Vagina (tissue), 2 donors: ENCODE results near the gene NEIL1. TPM values are rescaled to one million over a fixed set of nuclear protein-coding genes. Genes with fewer than 3 reads are reported as not detected.
A peak's percentile ranks its signal among the peaks of the same experiment; 100 is the strongest.
"Not testable (repeated sequence)": the region's sequence is repeated elsewhere in the genome, so short reads cannot be mapped to it uniquely, and the experiment has no call there.

Source experiments
- DNase-seq, 2 donors: peaks; one replicate each; pipeline ENCODE4 v3.0.0-alpha.2; 2017; ENCODE audit errors: extremely low spot score in 2 of 2
- H3K27ac ChIP-seq: fragments of 200-600 bp; sonication (generic); one replicate; pipeline ENCODE4 v1.5.1; 2019
- H3K27me3 ChIP-seq: fragments of 200-600 bp; sonication (generic); one replicate; pipeline ENCODE4 v1.5.1; 2019
- H3K36me3 ChIP-seq, 2 donors: fragments of 200-600 bp; sonication (generic); one replicate each; pipeline ENCODE4 v1.5.1; 2017 to 2019
- H3K4me1 ChIP-seq: fragments of 200-600 bp; sonication (generic); one replicate; pipeline ENCODE4 v1.5.1; 2019
- H3K4me3 ChIP-seq, 2 donors: fragments of 200-600 bp; sonication (generic); 1 replicate in 1 of 2; 2 replicates in 1 of 2; pipeline ENCODE4 v1.5.1; 2016 to 2019
- H3K9me3 ChIP-seq: fragments of 200-600 bp; sonication (generic); one replicate; pipeline ENCODE4 v1.5.1; 2019
- POLR2A ChIP-seq, 2 donors: fragments of 450-650 bp; IDR thresholded peaks; one replicate each; pipeline ENCODE4 v1.6.1; 2017; ENCODE audit warnings: antibody characterized with exemption in 2 of 2, mild to moderate bottlenecking in 2 of 2, moderate library complexity in 2 of 2
- POLR2AphosphoS5 ChIP-seq, 2 donors: sonication (generic); formaldehyde crosslinking; IDR thresholded peaks; one replicate each; pipeline ENCODE4 v1.9.0; 2017; ENCODE audit warnings: antibody characterized with exemption in 2 of 2, mild to moderate bottlenecking in 2 of 2, low read depth in 1 of 2; ENCODE audit not compliant: insufficient read depth in 1 of 2
- intact Hi-C: fragments of 100-400 bp; cut with DNase I; formaldehyde crosslinking; loops from one replicate; pipeline ENCODE4 v1.15.1; 2023
- total RNA-seq: library from RNA; depleted of rRNA; stranded (reverse); fragments of >200 nt; gene quantifications from one replicate; pipeline ENCODE4 v1.2.3, GENCODE V29; 2016
- TF ChIP-seq, protein P1 (sequence below), 3 experiments: fragments of 450-650 bp in 2 of 3; fragments of 200-600 bp in 1 of 3; sonication (generic) in 1 of 3; IDR thresholded peaks; one replicate each; pipeline ENCODE4 v1.5.1; 2017 to 2019; ENCODE audit warnings: antibody characterized with exemption in 3 of 3, mild to moderate bottlenecking in 2 of 3, moderate library complexity in 2 of 3

NEIL1 gene
- total RNA-seq, 1 donor from 2014 or later: 69.2 TPM

DNA sequence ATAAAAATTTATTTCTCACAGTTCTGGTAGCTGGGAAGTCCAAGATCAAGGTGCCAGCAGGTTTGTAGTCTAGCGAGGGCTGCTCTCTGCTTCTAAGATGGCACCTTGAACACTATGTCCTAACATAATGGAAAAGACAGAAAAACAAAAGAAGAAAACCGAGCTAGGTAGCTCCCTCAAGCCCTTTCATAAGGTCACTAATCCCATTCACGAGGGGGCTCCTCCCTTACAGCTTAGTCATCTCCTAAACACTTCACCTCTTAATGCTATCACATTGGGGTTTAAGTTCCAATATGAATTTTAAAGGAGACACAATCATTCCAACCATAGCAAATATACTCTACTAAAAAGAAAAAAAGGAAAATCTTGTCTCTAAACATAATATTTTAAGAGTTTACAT, 40.7 kb upstream of the NEIL1 start:
- no peaks in the 10 kb centered on the region for H3K4me1 ChIP-seq
- intact Hi-C loops: no loop called here
- no peak for DNase-seq
- no peak overlapping the region for H3K4me3 ChIP-seq
- no peak overlapping the region for H3K27ac ChIP-seq
- no peaks in the 10 kb centered on the region for H3K36me3 ChIP-seq
- TF ChIP-seq POLR2AphosphoS5 (IDR thresholded peaks at IDR 0.05; ENCODE audit: insufficient read depth in 1 of 2, low read depth in 1 of 2) (no peak), POLR2A (IDR thresholded peaks at IDR 0.05) (no peak)
- TF ChIP-seq, protein P1, sequence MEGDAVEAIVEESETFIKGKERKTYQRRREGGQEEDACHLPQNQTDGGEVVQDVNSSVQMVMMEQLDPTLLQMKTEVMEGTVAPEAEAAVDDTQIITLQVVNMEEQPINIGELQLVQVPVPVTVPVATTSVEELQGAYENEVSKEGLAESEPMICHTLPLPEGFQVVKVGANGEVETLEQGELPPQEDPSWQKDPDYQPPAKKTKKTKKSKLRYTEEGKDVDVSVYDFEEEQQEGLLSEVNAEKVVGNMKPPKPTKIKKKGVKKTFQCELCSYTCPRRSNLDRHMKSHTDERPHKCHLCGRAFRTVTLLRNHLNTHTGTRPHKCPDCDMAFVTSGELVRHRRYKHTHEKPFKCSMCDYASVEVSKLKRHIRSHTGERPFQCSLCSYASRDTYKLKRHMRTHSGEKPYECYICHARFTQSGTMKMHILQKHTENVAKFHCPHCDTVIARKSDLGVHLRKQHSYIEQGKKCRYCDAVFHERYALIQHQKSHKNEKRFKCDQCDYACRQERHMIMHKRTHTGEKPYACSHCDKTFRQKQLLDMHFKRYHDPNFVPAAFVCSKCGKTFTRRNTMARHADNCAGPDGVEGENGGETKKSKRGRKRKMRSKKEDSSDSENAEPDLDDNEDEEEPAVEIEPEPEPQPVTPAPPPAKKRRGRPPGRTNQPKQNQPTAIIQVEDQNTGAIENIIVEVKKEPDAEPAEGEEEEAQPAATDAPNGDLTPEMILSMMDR (IDR thresholded peaks at IDR 0.05): no peak
- H3K9me3 ChIP-seq: no peaks in the 10 kb centered on the region
- H3K27me3 ChIP-seq: no peaks in the 10 kb centered on the region

DNA sequence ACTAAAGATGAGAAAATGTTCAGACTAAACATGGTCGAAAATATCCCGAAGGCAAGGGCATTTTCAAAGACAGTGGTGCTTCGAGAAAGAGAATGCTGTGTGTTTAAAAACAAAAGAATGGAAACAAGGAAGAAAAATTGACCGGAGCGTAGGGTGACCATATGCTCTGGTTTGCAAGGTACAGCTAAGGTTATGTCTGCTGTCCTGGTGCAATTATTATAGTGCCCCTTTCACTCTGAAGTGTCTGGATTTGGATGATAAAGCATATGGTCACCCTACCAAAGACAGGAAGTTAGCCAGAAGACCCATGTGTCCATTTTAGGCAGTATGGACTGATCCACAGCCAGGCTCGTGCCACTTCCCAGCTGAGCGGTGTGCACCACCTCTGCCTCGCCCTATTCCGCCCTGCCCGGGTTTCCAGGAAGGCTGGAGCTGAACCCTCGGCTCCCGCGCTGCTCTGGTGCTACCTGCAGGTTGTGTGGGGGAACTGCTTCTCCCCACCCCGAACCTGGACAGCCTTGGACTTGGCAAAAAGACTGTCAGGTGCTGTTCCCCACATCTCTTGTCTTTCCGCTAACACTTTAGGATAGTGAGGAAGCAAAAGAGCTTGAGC, 39.0 kb upstream of the NEIL1 start:
- H3K4me3 ChIP-seq: no peak overlapping the region
- peak in 1 of 2 donors; percentile 89 for DNase-seq
- no peaks in the 10 kb centered on the region for H3K27me3 ChIP-seq
- TF ChIP-seq POLR2A (IDR thresholded peaks at IDR 0.05): no peak
- TF ChIP-seq, protein P1 (IDR thresholded peaks at IDR 0.05): no peak
- TF ChIP-seq POLR2AphosphoS5 (IDR thresholded peaks at IDR 0.05; ENCODE audit: insufficient read depth in 1 of 2, low read depth in 1 of 2): no peak
- no peak overlapping the region for H3K27ac ChIP-seq
- no peaks in the 10 kb centered on the region for H3K4me1 ChIP-seq
- intact Hi-C loops: no loop called here
- H3K36me3 ChIP-seq: no peaks in the 10 kb centered on the region
- H3K9me3 ChIP-seq: no peaks in the 10 kb centered on the region

DNA sequence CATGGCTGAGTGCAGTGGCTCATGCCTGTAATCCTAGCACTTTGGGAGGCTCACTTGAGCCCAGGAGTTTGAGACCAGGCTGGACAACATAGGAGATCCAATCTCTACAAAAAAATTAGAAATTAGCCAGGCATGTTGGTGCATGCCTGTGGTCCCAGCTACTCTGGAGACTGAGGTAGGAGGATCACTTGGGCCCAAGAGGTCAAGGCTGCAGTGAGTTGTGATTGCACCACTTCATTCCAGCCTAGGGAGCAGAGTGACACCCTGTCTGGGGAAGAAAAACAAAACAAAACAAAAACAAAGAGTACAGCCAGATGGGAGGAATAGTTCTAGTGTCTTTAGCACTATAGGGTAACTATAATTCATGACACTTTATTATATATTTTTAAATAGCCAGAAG, 37.1 kb upstream of the NEIL1 start:
- intact Hi-C loops: no loop called here

DNA sequence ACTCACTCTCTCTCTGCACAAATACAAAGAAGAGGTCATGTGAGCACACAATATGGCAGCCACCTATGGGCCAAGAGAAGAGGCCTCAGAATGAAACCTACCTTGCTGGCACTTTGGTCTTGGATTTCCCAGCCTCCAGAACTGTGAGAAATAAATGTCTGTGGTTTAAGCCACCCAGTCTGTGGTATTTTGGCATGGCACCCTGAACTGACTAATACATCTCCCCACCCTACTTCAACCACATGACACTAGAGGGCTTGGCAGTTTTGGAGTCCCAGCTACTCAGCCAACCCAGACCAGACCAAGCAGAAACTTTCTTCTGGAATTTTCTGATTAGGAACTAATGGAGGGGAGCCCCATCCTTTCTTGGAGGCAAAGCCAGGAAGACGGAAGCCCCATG, 34.3 kb upstream of the NEIL1 start:
- H3K36me3 ChIP-seq, H3K4me3 ChIP-seq, H3K4me1 ChIP-seq, intact Hi-C loops, H3K27ac ChIP-seq, DNase-seq, H3K27me3 ChIP-seq, H3K9me3 ChIP-seq: not testable (repeated sequence)

More for the DNA sequence above, 37.1 kb upstream of the NEIL1 start:
- no peak for TF ChIP-seq POLR2AphosphoS5 (IDR thresholded peaks at IDR 0.05; ENCODE audit: insufficient read depth in 1 of 2, low read depth in 1 of 2)
- TF ChIP-seq, protein P1 (IDR thresholded peaks at IDR 0.05): no peak
- TF ChIP-seq POLR2A (IDR thresholded peaks at IDR 0.05): no peak
- no peaks in the 10 kb centered on the region for H3K9me3 ChIP-seq
- H3K27me3 ChIP-seq: no peaks in the 10 kb centered on the region
- no peak overlapping the region for H3K4me3 ChIP-seq
- no peaks in the 10 kb centered on the region for H3K36me3 ChIP-seq
- no peak overlapping the region for H3K27ac ChIP-seq
- no peaks in the 10 kb centered on the region for H3K4me1 ChIP-seq
- no peak for DNase-seq

DNA sequence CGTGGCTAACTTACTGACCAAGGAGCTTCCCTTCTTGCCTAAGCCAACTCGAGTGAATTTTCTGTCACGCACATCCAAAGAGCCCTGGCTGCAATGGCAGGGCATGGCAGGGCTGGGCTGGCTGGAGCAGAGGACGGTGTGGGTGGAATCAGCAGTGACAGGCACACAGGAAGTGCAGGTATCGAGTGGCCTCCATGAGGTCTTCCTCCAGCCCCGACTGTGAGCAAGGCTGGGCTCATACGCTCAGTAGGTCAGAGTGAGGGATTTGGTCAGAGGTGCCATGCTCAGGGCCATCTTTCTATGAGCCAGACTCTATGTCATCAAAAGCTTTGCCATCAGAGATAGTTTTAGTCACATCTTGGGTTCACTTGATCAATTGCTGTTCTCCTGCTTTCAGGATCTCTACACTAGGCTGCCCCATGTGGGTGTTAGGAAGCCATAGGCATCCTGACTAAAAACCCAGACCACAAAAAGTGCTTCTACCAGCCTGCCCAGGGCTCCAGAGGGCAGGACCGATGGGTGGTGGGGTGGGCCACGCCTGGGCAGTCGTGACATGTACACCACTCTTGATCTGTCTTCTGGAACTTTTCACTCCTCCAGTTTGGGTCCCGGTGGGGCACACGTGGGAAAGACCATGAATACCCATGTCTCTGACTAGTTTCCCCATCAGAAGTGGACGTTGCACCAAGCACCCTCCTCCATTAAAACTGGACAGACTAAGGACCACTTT, 33.6 kb upstream of the NEIL1 start:
- H3K36me3 ChIP-seq: no peaks in the 10 kb centered on the region
- H3K4me3 ChIP-seq: no peak overlapping the region
- intact Hi-C loops: no loop called here
- no peak overlapping the region for H3K27ac ChIP-seq
- H3K9me3 ChIP-seq: no peaks in the 10 kb centered on the region
- no peaks in the 10 kb centered on the region for H3K4me1 ChIP-seq
- TF ChIP-seq POLR2A (IDR thresholded peaks at IDR 0.05) (no peak), POLR2AphosphoS5 (IDR thresholded peaks at IDR 0.05; ENCODE audit: insufficient read depth in 1 of 2, low read depth in 1 of 2) (no peak)
- TF ChIP-seq, protein P1 (IDR thresholded peaks at IDR 0.05): no peak
- no peak for DNase-seq
- no peaks in the 10 kb centered on the region for H3K27me3 ChIP-seq
